Activated CD8-positive, alpha-beta memory T cell treated with anti-CD3 and anti-CD28 coated beads for 1 hour (primary cell): Measurements from ENCODE around the gene MIPOL1.
"Not testable (repeated sequence)": the region's sequence is repeated elsewhere in the genome, so short reads cannot be mapped to it uniquely, and the experiment has no call there.

ENCODE experiments used
- DNase-seq, 2 donors: peaks; one replicate each; pipeline ENCODE4 v3.0.0-alpha.2; 2020; ENCODE audit warnings: low read depth in 1 of 2; ENCODE audit errors: extremely low read depth in 1 of 2

MIPOL1 gene

DNA sequence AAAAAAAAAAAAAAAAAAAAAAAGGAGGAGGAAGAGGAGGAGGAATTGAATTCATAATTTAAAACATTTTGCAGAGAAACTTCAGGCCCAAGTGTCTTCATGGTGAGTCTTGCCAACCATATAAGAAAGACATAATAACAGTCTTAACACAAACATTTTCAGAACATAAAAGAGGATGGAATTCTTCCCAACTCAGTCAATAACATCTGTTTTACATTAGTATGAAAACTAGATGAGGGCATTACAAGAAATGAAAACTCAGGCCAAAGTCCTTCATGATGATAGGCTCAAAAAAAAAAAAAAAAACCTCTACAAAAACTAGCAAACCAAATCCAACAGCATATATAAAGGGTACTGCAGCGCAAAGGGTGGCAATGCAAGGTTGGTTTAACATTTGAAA is 245.7 kb downstream of the MIPOL1 start:
- no peak for DNase-seq

DNA sequence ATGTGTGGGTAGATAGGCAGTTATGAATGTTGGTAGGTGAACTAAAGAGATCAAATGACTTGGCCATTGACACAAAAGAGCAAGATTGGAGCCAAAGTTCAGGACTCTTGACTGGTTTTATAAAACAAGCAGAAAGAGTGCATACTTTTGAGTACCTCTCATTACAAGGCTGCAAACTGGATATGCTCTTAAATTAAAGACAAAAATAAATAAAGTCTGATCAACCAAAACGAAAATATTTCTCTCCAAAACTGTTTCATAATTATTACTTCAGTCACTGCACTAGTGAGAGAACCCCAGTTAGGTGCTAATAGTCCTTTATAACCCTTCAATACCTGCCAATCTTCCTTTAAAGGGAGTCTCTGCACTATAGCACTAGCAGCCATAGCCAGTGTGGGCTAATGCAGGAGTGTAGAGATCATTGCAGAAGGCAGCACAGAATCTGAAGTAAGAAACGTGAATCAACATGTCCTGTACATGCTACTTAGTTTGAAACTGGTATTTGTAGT is 250.2 kb downstream of the MIPOL1 start:
- DNase-seq = no peak

DNA sequence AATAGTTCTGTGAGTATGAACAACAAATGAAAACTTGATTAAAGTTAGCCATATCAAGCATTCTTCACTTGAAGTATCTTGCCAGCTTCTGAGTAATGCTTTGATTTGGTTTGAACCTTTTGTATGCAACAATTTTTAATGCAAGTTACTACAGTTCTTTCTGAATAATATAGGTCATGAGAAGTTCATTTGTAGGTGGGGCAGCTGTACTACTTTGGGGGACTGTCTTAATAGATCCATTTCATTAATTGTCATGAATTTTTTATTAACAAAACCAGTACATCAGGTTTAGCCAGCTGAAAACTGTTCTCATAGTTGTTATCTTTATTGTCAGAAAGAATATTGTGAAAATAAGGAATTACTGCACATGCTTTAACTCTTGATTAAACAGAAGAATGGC is 254.6 kb downstream of the MIPOL1 start:
- DNase-seq = no peak

DNA sequence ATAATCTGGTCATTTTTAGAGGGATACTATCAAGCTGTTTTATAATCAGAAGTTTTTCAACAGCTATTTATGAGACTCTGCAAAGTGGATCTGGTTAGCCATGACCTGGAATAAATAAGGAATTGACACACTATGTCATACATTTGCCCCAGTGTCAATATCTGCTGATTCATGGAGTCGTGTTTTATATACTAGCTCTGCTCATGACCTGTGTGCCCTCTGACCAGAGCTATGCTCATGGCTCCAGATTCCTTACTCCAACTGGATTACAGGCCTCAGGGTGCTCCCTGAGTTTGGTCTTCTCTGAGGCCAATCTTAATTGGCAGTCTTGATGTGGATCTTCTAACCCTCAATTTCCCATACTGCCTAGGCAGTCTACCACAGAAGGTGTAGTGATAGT is 256.2 kb downstream of the MIPOL1 start:
- DNase-seq = no peak

DNA sequence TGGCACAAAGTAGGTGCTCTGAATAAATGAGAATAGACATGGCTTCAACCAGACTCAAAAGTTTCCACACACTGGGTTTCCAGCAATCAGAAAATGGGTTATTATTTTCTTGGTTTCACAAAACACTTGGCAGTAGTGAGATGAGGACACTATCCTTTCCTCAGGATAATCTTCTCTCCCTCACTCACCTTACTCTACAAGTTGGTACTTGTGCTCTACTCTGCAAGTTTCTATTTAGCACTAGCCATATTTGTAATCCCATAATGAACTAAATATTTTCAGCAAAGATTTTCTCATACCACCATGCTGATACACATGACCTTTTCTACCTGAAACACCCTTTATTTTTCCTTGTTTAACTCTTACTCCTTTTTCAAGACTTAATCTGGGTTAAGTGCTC is 259.6 kb downstream of the MIPOL1 start:
- no peak for DNase-seq

DNA sequence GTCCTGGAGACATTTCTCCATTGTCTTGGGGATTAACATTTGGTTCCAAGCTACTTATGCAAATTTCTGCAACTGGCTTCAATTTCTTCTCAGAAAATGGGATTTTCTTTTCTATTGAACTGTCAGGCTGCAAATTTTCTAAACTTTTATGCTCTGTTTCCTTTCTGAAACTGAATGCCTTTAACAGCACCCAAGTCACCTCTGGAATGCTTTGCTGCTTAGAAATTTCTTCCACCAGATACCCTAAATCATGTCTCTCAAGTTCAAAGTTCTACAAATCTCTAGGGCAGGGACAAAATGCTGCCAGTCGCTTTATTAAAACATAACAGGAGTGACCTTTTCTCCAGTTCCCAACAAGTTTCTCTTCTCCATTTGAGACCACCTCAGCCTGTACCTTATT is 264.7 kb downstream of the MIPOL1 start:
- DNase-seq = not testable (repeated sequence)

DNA sequence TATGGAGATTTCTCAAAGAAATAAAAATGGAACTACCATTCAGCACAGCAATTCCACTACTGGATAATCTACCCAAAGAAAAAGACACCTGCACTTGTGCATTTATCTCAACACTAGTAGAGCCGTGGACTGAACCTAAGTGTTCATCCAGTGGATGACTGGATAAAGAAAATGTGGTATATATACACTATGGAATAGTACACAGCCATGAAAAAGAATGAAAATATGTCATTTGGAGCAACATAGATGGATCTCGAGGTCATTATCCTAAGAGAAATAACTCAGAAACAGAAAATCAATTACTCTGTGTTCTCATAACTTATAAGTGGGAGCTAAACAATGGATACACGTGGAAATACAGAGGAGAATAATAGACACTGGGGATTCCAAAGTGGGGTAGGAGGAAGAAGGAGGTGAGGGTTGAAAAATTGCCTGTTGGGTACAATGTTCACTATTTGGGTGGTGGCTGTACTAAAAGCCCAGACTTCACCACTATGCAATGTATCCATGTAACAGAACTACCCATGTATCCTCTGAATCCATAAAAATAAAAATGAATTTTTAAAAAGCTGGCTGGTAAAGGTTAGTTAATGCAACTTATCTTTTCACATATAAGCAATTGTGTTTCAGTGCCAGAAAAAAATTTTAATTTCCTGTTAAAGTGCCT is 266.6 kb downstream of the MIPOL1 start:
- DNase-seq = no peak

DNA sequence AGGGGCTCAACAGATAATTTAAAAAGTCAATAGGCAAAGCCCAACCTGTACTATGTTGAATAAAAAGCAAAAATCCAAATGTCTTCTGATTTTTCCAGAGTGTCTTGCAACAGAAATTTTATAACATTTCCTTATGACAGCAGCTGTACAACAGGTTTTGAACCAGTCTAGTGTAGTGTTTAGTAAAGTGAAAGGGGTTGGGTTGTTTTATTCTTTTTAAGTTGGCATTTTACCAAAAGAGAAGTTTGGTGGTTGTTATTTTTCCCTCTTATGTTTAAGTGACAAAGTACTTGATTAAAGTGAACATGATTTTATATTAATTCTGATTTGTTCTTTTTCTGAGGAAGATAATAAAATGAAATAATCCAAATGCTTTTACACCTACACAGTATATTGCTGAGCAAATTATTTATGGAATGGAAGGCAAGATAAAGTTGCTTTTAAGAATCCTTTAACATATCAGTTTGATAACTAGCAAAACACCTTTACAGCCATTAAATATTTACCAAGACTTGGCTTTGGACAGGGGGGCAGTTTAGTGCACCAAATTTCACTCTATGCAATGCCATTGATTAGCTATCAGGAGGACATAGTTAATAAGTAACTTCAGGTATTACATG is 268.4 kb downstream of the MIPOL1 start:
- no peak for DNase-seq

DNA sequence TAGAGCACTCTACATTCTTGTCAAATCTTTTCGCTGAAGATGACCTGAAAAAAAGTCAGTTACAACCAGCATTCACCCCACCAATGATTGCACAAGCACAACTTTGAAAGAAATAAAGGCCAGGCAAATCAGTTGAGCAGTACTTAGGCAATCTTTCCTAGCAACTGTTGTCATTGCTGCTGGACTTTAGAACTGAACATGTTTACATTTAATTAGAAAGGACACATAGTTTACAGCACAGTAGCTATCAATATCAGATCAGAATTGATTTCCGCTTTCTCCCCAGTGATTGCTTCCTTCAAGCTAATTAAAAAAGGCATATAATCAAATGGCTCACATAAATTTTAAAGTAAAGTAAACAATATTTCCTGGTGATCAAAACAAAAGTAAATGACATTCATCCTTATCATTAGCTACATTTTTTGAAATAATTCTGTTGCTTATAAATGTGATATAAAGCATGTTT is 268.9 kb downstream of the MIPOL1 start:
- DNase-seq = no peak

DNA sequence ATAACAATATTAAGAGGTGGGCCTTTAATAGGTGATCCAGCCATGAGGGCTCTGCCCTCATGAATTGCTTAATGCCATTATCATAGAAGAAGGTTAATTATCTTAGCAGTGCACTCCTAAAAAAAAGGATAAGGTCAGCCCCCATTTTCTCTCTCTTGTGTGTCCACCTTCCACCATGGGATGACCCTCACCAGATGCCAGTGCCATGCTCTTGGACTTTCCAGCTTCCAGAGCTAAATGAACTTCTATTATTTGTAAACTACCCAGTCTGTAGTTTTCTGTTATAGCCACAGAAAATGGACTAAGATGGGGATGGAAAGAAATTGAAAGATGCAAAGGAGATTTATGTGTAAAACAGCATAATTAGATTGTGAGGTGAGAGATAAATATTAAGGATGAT is 271.9 kb downstream of the MIPOL1 start:
- no peak for DNase-seq

DNA sequence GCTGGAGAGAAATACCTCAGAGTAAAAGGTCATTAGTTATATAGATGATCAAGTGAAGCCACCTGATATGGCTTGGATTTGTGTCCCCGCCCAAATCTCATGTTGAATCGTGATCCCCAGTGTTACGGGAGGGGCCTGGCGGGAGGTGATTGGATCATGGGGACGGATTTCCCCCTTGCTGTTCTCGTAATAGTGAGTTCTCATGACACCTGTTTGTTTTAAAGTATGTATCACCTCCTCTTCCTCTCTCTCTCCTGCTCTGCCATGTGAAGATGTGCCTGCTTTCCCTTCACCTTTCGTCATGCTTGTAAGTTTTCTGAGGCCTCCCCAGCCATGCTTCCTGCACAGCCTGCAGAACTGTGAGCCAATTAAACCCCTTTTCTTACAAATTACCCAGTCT is 272.5 kb downstream of the MIPOL1 start:
- DNase-seq = no peak

DNA sequence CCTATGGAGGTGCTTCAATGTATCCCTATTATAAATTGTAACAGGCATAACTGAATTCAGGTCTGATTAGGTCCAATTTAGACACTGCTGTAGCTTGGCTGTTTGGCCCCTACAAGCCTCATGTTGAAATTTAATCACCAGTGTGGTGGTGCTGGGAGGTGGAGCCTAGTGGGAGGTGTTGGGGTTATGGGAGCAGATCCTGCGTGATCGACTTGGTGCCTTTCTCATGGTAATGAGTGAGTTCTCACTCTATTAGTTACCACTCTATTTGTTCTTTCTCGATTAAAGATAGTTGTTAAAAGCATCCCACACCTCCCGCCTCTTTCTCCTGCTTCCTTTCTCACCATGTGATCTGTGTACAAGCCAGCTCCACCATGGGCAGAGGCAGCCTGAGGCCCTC is 275.2 kb downstream of the MIPOL1 start:
- no peak for DNase-seq

DNA sequence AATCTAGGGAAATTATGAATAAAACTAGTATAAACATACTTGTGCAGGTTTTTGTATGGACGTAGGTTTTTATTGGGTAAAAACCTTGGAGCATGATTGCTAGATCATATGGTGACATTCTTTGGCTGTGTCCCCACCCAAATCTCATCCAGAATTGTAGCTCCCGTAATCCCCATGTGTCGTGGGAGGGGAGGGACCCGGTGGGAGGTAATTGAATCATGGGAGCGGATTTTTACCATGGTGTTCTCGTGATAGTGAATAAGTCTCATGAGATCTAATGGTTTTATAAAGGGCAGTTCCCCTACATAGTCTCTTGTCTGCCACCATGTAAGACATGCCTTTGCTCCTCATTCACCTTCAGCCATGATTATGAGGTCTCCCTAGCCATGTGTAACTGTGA is 276.5 kb downstream of the MIPOL1 start:
- no peak for DNase-seq

DNA sequence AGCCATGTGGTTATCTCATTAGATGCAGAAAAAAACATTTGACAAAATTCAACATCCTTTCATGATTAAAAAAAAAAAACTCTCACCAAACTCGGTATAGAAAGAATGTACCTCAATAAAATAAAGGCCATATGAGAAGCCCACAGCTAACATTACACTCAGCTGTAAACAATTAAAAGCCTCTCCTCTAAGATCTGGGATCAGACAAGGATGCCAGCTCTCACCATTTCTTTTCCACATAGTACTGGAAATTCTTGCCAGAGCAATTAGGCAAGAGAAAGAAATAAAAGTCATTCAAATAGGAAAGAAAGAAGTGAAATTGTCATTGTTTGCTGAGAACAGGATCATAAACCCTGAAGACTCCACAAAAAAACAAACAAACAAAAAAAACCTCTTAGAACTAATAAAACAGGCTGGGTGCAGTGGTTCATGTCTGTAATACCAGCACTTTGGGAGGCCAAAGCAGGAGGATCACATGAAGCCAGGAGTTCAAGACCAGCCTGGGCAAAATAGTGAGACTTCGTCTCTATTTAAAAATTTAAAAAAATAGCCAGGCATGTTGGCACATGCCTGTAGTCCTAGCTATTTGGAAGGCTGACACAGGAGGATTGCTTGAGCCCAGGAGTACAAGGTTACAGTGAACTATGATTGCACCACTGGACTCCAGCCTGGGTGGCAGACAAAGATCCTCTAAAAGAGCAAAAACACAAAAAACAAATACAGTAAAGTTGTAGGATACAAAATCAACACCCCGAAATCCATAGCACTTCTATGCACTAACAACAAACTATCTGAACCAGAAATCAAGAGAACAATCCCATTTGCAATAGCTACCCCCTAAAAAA is 282.9 kb downstream of the MIPOL1 start:
- no peak for DNase-seq

DNA sequence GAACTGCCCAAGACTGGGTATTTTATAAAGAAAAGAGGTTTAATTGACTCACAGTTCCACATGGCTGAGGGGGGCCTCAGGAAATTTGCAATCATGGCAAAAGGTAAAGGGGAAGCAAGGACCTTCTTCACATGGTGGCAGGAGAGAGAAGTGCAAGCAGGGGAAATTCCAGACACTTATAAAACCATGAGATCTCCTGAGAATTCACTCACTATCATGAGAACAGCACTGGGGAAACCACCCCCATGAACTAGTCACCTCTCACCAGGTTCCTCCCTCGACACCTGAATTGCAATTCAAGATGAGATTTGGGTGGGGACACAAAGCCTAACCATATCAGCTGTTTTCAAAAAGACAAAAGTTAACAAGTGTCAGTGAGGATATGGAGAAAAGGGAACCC is 284.7 kb downstream of the MIPOL1 start:
- DNase-seq = no peak

DNA sequence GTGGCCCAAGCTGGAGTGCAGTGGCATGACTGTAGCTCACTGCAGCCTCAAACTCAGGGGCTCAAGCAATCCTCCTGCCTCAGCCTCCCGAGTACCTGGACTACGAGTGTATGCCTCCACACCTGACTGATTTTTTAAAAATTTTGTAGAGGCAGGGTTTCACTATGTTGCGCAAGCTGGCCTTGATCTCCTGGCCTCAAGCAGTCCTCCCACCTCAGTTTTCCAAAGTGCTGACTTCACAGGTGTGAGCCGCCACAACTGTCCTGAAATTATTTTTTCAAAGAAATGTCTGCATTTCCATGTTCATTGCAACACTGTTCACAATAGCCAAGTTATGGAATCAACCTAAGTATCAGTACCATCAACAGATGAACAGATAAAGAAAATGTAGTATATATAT is 285.9 kb downstream of the MIPOL1 start:
- DNase-seq = no peak

DNA sequence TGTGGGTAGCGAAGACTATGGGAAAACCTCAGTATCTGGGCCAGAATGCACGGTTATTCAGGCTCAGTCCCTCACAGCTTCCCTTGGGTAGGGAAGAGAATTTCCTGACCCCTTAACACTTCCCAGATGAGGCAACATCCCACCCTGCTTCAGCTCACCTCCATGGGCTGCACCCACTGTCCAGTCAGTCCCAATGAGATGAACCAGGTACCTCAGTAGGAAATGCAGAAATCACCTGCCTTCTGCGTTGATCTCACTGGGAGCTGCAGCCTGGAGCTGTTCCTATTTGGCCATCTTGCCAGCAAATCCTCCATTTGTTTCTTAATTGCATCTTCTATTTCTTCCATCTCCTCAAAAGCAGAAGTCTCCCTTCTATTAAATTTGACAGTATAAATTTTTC is 292.9 kb downstream of the MIPOL1 start:
- DNase-seq = no peak

DNA sequence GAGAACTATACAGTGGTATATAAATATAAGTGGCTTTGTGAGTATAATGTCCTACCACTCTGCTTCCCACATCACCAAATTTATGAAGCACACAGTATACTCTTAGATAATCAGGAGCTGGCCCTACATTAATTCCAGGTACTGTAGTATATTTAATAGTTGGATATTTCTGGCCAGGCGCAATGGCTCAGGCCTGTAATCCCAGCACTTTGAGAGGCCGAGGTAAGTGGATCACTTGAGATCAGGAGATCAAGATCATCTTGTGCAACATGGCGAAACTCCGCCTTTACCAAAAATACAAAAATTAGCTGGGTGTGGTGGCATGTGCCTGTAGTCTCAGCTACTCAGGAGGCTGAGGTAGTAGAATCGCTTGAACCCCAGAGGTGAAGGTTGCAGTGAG is 293.3 kb downstream of the MIPOL1 start:
- no peak for DNase-seq

DNA sequence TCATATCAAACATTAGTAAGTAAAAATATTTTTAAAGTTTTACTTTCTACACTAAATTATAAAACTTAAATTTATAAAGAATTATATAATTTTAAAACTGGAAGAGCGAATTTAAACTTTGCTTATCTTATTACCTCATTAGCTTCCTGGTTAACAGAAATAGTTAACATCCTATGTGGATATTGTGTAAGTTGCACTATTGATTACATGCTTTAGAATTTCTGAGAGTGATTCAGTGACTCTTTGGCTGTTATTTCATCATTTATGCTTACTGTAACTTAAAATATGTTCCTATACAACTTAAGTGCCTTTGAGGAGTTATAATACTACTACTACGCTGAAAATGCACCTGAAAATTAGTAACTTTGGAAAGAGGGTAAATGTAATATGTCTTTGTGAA is 295.9 kb downstream of the MIPOL1 start:
- no peak for DNase-seq

DNA sequence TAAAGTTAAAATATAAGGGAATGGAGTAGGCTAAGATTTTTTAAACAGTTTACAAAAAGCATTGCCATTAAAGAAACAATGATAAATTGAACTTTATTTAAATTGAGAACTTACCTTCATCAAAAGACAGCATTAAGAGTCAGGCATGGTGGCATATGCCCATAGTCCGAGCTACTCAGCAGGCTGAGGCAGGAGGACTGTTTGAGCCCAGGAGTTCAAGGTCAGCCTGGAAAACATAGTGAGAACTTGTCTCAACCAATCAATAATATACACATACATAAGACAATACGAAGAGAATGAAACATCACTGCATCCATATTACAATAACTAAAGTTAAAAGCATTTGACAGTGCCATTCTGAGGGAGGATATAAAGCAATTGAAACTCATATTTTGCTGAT is 299.7 kb downstream of the MIPOL1 start:
- no peak for DNase-seq

DNA sequence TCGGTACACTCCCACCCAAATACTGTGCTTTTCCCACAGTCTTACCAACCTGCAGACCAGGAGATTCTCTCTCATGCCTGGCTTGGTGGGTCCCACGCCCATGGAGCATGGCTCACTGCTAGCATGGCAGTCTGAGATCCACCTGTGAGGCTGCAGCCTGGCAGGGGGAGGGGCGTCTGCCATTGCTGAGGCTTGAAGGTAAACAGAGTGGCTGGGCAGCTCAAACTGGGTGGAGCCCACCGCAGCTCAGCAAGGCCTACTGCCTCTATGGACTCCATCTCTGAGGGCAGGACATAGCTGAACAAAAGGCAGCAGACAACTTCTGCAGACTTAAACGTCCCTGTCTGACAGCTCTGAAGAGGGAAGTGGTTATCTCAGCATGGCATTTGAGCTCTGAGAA is 304.1 kb downstream of the MIPOL1 start:
- DNase-seq = no peak

DNA sequence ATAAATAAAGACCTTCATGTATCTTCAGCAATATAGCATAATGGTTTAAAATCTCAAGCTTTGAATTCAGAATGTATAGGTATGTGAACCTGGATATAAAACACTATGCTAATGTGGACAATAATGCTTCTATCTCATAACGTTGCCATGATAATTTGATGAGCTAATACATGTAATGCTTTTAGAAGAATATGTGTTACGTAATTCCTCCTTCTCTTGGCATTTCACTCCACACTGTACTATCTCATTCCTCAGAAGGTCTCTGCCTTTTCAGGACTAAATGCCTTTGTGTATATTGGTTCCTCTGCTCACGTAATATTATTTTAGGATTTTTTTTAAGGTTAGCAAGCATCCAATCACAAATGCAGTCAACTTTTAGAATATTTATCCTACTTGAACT is 310.8 kb downstream of the MIPOL1 start:
- DNase-seq = no peak
